ENCODE measurements around the gene NODAL.

The NODAL gene

GRCh38 chr10:70396140-70396539, 45.3 kb downstream of the NODAL start:
- in situ Hi-C loops (cut with MboI; ENCODE audit: low sequenced_read_pairs): no loop called here

GRCh38 chr10:70391654-70392053, 49.8 kb downstream of the NODAL start:
- in situ Hi-C loops (cut with MboI; ENCODE audit: low sequenced_read_pairs): no loop called here

Data from HL-60/S4 (cell line).